ENCODE measurements around the gene SLC1A7. TPM values are rescaled to one million over a fixed set of nuclear protein-coding genes. Genes with fewer than 3 reads are reported as not detected.
A peak's percentile ranks its signal among the peaks of the same experiment; 100 is the strongest.

The SLC1A7 gene
- total and polyA plus RNA-seq, 2 of the 13 experiments (the other 11 are each of a cell fraction or from before 2014, with no cell fraction given), result 0.04 to 2.0 TPM

DNA sequence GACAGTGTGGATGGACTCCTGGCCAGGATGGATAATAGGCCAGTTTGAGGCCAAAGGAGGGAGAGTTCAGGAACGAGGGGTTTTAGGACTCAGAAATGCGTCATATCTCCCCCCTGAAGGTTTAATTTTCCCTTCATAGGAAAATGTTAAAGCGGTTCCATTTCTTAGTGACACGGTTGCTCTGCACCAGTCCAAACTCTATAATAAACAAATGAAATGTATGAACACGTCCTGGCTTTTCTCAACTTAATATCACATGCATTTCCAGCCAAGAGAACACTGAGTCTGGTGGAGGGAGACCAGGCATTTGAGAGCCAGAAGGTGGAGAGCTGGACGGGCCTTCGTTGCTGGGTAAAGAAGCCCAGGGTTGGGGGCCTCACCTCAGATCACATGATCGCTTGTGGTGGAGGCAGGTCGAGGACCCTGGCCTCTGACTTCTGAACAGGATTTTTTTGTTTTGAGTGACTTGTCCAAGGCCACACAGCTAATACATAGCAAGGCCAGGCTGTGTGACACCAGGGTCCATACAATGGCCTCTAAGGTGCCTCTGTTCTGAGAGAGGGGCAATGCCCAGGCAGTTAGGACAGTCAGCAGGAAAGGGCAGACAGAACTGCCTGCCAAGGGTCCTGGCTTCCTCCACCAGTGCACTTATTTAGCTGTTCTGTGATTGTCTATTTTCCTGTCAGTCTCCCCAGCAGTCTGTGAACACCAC lies 11.4 kb downstream of the SLC1A7 start (continued):
- TF ChIP-seq RARG (CRISPR knock-in tag; IDR thresholded peaks at IDR 0.05; ENCODE audit: low read depth) (no peak), ERF (CRISPR knock-in tag; IDR thresholded peaks at IDR 0.05) (0 out of 2 replicates have a peak, but pooled peaks have one; percentile 30), POLR2G (IDR thresholded peaks at IDR 0.05; ENCODE audit: low read depth, low read length) (no peak), ZKSCAN8 (CRISPR knock-in tag; IDR thresholded peaks at IDR 0.05; ENCODE audit: borderline replicate concordance) (0 out of 2 replicates have a peak, but pooled peaks have one; percentile 35), ARNTL (CRISPR knock-in tag; IDR thresholded peaks at IDR 0.05) (0 out of 2 replicates have a peak, but pooled peaks have one; percentile 35), ZNF326 (CRISPR knock-in tag; IDR thresholded peaks at IDR 0.05; ENCODE audit: borderline replicate concordance) (no peak), DNMT3B (CRISPR knock-in tag; conservative IDR thresholded peaks at IDR 0.05) (no peak), ZNF350 (CRISPR knock-in tag; IDR thresholded peaks at IDR 0.05; ENCODE audit: borderline replicate concordance, low read depth) (no peak), SPEN (CRISPR knock-in tag; IDR thresholded peaks at IDR 0.05; ENCODE audit: low read depth) (peak; percentile 21; the same call in 1 of the 2 replicates), ZSCAN20 (CRISPR knock-in tag; IDR thresholded peaks at IDR 0.05; ENCODE audit: borderline replicate concordance) (0 out of 2 replicates have a peak, but pooled peaks have one; percentile 66), RXRB (CRISPR knock-in tag; IDR thresholded peaks at IDR 0.05; ENCODE audit: borderline replicate concordance) (peak; percentile 76), U2AF1 (optimal IDR thresholded peaks at IDR 0.05; ENCODE audit: low read depth, low read length) (no peak), ZNF124 (CRISPR knock-in tag; IDR thresholded peaks at IDR 0.05) (no peak)
- TF ChIP-seq, protein P1, sequence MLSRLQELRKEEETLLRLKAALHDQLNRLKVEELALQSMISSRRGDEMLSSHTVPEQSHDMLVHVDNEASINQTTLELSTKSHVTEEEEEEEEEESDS (CRISPR knock-in tag; IDR thresholded peaks at IDR 0.05; ENCODE audit: borderline replicate concordance), result peak; percentile 33; the same call in 1 of the 2 replicates
- TF ChIP-seq, protein P2, sequence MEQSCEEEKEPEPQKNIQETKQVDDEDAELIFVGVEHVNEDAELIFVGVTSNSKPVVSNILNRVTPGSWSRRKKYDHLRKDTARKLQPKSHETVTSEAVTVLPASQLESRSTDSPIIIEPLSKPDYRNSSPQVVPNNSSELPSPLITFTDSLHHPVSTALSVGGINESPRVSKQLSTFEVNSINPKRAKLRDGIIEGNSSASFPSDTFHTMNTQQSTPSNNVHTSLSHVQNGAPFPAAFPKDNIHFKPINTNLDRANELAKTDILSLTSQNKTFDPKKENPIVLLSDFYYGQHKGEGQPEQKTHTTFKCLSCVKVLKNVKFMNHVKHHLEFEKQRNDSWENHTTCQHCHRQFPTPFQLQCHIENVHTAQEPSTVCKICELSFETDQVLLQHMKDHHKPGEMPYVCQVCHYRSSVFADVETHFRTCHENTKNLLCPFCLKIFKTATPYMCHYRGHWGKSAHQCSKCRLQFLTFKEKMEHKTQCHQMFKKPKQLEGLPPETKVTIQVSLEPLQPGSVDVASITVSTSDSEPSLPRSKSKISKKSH (CRISPR knock-in tag; IDR thresholded peaks at IDR 0.05; ENCODE audit: borderline replicate concordance), result no peak
- TF ChIP-seq, protein P3, sequence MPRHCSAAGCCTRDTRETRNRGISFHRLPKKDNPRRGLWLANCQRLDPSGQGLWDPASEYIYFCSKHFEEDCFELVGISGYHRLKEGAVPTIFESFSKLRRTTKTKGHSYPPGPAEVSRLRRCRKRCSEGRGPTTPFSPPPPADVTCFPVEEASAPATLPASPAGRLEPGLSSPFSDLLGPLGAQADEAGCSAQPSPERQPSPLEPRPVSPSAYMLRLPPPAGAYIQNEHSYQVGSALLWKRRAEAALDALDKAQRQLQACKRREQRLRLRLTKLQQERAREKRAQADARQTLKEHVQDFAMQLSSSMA (CRISPR knock-in tag; IDR thresholded peaks at IDR 0.05), result no peak
- TF ChIP-seq, protein P4, sequence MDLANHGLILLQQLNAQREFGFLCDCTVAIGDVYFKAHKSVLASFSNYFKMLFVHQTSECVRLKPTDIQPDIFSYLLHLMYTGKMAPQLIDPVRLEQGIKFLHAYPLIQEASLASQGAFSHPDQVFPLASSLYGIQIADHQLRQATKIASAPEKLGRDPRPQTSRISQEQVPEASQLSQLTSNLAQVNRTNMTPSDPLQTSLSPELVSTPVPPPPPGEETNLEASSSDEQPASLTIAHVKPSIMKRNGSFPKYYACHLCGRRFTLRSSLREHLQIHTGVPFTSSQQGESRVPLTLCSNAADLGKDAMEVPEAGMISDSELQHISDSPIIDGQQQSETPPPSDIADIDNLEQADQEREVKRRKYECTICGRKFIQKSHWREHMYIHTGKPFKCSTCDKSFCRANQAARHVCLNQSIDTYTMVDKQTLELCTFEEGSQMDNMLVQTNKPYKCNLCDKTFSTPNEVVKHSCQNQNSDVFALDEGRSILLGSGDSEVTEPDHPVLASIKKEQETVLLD (CRISPR knock-in tag; IDR thresholded peaks at IDR 0.05; ENCODE audit: low read depth), result no peak
- TF ChIP-seq, protein P5, sequence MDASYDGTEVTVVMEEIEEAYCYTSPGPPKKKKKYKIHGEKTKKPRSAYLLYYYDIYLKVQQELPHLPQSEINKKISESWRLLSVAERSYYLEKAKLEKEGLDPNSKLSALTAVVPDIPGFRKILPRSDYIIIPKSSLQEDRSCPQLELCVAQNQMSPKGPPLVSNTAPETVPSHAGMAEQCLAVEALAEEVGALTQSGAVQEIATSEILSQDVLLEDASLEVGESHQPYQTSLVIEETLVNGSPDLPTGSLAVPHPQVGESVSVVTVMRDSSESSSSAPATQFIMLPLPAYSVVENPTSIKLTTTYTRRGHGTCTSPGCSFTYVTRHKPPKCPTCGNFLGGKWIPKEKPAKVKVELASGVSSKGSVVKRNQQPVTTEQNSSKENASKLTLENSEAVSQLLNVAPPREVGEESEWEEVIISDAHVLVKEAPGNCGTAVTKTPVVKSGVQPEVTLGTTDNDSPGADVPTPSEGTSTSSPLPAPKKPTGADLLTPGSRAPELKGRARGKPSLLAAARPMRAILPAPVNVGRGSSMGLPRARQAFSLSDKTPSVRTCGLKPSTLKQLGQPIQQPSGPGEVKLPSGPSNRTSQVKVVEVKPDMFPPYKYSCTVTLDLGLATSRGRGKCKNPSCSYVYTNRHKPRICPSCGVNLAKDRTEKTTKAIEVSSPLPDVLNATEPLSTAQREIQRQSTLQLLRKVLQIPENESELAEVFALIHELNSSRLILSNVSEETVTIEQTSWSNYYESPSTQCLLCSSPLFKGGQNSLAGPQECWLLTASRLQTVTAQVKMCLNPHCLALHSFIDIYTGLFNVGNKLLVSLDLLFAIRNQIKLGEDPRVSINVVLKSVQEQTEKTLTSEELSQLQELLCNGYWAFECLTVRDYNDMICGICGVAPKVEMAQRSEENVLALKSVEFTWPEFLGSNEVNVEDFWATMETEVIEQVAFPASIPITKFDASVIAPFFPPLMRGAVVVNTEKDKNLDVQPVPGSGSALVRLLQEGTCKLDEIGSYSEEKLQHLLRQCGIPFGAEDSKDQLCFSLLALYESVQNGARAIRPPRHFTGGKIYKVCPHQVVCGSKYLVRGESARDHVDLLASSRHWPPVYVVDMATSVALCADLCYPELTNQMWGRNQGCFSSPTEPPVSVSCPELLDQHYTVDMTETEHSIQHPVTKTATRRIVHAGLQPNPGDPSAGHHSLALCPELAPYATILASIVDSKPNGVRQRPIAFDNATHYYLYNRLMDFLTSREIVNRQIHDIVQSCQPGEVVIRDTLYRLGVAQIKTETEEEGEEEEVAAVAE (CRISPR knock-in tag; IDR thresholded peaks at IDR 0.05; ENCODE audit: borderline replicate concordance), result 0 out of 2 replicates have a peak, but pooled peaks have one; percentile 15

Data from HepG2 (cell line).